Dermis microvascular lymphatic vessel endothelial cell (primary cell): ENCODE data around the gene USP16. TPM values are rescaled to one million over a fixed set of nuclear protein-coding genes. Genes with fewer than 3 reads are reported as not detected.

Source experiments
- DNase-seq, 2 donors: peaks; one replicate each; pipeline versions ENCODE4 v3.0.0 to v3.0.0-alpha.2; 2010; ENCODE audit warnings: low read depth in 2 of 2
- total RNA-seq: library from RNA; depleted of rRNA; stranded (reverse); fragments of >200 nt; gene quantifications from 2 replicates; pipeline ENCODE4 v1.2.1, GENCODE V29; 2014

Gene USP16
- total RNA-seq, 1 donor from 2014 or later = 23.4 TPM

DNA sequence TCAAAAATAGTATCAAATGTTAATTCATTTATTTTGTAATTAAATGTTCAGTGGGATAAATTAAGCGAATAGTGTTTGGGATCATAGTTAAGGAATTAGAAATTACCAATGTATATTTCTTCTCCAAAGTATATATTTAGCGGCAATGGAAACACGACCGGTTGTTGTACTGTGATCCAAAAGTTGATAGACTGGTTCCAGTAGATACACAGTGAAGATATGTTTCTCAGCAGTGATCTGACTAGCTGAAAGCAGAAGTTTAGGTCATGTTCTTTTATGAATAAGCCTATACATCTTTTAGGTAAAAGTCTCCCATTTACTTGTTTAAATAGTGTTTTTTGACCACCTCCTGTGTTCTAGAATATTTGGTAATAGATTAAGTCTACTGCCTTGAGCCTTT is 8.8 kb downstream of the USP16 start:
- no peak for DNase-seq

DNA sequence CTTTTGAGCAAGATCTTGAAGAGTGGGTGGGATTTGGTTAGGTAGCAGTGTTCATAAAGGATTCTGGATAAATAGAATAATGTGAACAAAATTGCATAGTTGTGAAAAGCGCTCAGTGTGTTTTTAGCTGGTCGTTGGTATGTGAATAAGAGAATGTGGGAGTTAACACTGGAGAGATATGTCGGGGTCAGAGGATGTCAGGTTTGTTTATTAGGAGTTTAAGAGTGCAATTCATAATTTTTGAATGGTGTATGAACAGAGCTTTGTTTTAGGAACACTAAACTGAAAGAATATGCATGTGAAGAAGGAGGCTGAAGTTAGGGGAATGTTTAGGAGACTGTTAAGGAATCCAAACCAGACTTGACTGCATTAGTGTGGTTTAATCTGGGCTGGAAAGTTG is 9.4 kb downstream of the USP16 start:
- DNase-seq = no peak

DNA sequence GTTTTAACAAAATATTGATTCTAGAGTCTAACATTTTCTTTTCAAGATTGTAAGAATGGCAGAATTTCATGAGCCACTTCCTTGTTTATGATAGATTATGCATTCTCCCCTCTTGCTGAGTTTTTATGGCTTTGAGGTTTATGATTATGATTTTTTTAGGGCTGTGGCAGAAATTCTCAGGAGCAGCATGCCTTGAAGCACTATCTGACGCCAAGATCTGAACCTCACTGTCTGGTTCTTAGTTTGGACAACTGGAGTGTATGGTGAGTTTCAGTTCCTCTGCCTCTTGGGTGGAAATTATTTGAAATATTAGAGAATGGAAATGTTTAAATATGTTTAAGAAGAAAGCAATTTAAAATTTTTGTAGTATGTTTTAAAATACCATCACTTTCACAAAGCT is 10.2 kb downstream of the USP16 start:
- DNase-seq = no peak

DNA sequence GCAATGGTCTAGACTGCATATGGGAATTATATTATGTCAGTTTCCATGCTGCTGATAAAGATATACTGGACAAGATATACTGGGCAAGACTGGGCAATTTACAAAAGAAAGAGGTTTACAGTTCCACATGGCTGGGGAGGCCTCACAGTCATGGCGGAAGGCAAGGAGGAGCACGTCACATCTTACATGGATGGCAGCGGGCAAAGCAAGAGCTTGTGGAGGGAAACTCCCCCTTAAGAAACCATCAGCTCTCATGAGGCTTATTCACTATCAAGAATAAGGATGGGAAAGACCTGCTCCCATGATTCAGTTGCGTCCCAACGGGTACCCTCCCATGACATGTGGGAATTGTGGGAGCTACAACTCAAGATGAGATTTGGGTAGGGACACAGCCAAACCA is 27.8 kb downstream of the USP16 start:
- no peak for DNase-seq

DNA sequence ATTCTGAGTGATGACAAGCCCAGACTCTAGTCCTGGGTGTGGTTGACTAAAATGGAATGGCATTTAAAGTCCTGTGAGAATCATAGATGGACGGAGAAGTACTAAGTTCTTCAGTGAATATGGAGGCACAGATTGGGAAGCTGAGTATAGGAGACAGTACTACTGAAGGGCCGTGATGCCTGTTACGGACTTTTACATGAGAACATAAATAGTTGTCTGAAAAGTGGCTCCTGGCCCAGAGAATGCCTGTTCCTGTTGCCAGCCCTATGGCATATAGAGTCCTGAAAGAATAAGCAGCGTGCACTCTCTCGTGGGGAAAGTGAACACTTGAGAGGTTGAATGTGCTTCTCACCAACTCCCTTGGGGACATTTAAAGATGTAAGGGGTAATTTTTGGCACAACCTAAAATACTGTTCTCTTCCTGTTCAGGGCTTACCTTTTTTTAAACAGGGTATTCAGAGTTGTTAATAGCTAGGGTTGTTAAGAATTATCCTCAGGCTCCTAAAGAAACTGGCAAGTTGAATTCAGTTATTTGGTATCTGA is 28.6 kb downstream of the USP16 start:
- no peak for DNase-seq

DNA sequence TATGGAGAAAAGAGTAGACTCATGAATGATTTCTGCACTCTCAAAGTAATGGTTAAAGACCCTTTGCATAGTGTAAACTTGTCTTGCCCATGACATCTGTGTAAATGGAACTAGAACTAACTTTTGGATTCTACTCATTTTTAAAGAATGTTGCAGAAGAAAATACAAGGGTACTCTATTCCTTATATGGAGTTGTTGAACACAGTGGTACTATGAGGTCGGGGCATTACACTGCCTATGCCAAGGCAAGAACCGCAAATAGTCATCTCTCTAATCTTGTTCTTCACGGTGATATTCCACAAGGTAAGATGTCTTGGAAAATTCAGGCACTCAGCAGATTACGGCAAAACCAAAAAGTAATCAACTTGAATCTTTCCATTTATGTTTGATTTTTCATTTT is 29.2 kb downstream of the USP16 start:
- no peak for DNase-seq

DNA sequence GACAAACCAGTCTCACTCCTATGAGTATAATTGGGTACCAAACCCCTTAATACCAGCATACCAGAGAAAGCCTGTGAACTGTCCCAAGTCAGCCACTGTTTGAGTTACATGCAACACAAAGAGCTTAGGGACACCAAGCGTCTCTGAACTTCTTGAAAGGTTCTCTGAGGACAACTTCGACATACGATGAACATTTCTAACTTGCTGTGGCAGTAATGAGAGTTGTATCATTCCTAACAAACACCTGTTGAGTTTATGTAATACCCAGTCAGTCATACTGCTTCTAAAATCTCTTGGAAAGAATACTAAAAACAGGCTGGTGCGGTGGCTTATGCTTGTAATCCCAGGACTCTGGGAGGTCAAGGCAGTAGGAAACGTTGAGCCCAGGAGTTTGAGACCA is 30.6 kb downstream of the USP16 start:
- DNase-seq = no peak

DNA sequence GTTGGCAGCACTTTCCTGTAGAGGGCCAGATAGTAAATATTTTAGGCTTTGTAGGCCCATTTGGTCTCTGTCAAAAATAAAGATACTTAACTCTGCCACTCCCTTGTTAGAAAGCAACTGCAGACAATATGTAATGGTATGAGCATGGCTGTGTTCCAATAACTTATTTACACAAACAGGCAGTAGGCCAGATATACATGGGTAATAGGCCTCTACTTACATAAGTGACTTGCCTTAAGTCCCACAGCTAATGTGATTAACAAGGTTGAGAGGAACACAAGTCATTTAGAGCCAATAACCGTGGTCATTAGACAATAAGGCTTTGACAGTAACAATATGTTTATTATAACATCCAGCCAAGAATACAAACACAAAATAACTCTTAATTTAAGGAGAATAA is 31.5 kb downstream of the USP16 start:
- DNase-seq = no peak

DNA sequence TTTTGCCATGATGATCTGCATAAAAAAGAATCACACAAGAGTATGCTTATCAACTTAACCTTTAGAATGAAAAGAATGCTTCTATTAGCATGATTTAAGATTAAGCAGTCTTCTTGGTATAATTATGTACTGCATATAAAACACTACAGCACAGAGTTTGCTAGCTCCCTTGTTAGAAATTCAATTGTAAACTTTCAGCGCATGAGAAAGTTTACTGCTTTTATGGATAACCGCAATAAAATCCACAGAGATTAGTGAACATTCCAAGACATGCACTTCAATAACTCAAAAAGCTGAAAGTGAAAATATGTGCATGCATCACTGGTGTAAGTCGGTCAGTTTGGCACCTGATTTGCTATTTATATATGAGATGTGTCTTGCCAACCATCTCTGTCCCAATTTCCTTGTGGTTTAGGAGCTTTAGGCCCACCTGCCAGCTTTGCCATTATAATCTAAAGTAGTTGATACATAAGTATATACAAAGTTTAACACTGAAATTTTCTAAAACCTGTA is 32.1 kb downstream of the USP16 start:
- DNase-seq = no peak

DNA sequence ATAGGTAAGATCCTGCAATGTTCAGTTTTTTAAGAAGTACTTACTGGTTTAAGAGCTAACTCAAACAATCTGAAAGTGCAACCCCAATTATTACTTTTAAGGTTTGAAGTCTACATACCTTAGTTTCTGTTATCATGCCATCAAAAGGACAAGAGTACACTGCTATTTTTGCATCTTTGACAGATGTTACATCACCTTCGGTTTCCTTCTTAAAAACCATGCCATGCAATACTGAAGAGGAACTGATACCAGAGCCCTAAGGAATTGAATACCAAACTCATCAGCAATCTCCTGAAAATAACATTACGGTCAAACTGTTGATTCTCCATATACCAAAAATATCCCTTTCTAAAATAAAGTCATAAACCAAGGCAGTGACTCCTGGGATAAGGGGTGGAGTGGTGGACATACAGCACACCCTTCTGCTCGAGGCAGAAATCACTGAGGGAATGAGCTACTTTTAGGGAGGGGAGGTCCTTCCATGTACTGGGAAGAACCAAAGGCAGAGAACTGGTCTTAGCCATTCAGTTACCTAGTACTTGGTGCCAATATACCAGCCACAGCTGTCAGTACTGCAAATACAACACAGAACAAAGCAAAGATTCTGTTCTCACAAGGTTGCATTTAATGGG is 40.5 kb downstream of the USP16 start:
- DNase-seq = no peak

DNA sequence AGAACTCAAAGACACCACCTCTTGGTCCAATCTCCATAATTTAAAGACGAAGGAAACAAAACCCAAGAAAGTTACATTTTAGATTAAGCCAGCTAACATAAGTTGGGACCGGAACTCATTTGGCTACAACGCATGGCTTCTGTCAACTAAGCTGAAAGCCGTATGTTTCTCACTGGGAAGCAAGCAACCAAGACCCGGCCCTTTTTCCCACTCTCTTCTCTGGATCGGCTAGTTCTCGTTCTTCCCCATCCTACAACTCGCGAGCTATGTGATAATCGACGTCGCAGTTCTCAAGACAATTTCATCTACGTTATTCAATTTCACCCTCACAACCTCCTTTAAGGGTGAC is 48.4 kb downstream of the USP16 start:
- DNase-seq = peak in 1 of 2 donors; percentile 53

DNA sequence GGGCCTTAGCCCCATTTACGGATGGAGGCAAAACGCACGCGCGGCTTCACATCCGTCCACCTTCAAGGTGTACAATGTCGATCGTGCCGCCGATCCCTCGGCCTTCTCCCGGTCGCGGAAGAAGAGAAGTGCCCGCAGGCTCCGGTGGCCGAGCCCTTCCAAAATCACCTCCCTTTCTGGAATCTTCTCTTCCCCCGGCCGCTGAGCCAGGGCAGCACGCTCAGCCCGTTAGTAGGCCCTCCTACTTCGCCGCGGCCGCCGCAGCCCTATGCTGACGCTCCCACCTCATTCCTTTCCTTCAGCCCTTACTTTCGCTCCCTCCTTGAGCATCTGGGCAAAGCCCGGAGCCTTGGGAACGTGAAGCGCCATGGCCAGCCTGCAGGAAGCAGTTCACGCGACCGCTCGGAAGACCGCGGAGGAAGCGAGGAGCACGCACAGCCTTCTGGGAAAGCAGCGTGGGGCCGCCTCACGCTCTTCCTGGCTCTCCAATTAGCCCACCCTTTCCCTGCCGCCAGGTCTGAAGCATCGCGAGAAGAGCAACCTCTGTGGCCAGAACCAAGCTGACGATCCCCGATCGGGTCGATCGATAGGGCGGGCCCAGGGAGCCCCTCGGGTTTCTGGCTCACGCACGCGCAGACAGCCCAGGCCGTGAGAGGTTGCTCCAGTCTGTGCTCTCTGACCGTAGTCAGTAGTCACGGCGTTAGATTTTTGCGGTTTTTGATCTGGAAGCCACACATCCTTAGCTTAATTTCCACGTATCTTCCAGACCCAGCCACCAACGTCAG is 48.9 kb downstream of the USP16 start, which contains the start of gene CCT8:
TSS of gene CCT8 (minus strand) at position 427 of the 785 bp plus-strand sequence. CDS start at position 369, 58 bp downstream.
- peak; percentile 99 to 100 for DNase-seq

DNA sequence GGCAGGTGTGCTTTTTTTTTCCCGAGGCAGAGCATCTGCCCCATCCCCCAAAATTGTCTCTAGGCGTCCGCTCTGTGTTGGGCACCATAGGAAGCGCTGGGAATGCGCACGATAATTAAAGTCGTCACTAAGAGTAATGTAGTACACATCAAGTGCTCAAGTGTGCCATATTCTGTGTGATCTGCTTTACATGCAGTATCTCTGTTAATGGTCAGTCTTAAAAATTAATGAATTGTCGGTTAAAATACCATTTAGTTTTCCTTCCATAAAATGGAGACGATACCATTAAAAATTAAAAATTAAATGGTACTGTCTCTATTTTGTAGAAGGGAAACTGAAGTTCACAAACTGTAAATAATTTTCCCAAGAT is 49.5 kb downstream of the USP16 start:
- no peak for DNase-seq

DNA sequence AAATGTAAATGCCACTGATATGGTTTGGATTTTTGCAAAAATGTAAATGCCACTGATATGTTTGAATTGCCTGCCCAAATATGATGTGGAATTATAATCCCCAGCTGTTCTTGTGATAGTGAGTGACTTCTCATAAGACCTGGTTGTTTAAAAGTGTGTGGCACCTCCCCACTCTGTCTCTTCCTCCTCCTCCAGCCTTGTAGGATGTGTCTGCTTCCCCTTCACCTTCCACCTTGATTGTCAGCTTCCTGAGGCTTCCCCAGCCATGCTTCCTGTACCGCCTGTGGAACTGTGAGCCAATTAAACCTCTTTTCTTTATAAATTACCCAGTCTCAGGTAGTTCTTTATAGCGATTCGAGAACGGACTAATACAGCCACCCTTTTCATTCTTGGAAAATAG is 50.3 kb downstream of the USP16 start:
- no peak for DNase-seq

DNA sequence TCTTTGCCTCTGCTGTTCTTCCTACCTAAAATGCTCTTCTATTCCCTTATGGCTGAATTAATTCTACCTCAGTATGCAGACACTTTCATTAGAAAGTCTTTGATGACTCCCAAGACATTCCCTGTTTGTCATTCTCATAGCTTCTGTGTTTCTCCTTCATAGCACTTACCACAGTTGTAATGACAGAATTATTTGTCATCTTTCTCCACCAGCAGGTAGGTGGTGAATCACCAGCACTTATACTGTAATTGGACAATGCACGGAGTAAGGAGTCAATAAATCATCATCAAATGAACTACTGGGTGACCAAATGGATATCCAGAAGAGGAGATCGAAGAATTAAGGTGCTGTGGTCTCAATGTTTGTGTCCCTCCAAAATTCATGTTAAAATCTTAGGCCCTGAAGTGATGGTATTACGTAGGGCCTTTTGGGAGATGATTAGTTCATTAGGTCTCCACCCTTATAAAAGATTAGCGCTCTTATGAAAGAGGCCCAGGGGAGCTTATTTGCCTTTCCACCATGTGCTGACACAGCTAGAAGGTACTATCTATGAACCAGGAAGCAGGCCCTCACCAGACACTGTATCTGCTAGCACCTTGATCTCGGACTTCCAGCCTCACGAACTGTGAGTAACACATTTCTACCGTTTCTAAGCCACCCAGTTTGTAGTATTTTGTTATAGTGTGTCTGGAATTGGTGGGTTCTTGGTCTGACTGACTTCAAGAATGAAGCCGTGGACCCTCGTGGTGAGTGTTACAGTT is 51.4 kb downstream of the USP16 start:
- DNase-seq = no peak

DNA sequence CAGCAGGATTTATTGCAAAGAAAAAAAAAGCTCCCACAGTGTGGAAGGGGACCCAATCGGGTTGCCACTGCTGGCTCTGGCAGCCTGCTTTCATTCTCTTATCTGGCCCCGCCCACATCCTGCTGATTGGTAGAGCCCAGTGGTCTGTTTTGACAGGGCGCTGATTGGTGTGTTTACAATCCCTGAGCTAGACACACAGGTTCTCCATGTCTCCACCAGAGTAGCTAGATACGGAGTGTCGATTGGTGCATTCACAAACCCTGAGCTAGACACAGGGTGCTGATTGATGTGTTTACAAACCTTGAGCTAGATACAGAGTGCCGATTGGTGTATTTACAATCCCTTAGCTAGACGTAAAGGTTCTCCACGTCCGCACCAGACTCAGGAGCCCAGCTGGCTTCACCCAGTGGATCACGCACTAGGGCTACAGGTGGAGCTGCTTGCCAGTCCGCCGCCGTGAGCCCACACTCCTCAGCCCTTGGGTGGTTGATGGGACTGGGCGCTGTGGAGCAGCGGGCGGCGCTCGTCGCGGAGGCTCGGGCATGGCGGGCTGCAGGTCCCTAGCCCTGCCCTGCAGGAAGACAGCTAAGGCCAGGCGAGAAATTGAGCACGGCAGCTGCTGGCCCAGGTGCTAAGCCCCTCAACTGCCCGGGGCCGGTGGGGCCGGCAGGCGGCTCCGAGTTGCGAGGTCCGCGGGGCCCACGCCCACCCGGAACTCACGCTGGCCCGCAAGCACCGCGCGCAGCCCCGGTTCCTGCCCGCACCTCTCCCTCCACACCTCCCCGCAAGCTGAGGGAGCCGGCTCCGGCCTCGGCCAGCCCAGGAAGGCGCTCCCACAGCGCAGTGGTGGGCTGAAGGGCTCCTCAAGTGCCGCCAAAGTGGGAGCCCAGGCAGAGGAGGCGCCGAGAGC is 52.5 kb downstream of the USP16 start:
- DNase-seq = peak; percentile 43 to 56

DNA sequence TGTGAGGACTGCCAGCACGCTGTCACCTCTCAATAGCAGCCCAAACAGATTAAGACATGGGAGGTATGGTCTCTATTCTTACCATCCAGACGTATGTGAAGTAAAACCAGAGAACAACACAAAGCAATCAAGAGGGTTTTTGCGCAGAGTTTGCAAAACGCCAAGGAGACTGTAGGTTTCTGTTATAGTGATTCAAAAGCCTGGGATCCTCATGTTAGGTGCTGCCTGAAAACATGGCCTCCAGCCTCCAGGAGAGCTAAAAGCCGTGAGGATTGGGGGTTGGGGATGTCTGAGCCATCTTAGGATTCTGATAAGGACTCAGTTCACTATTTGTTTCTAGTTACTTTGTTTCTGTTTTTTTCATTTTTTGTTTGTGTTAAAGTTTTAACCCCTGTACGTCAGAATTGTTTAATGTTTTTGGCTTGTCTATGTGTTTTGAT is 53.2 kb downstream of the USP16 start:
- peak in 1 of 2 donors; percentile 55 for DNase-seq

DNA sequence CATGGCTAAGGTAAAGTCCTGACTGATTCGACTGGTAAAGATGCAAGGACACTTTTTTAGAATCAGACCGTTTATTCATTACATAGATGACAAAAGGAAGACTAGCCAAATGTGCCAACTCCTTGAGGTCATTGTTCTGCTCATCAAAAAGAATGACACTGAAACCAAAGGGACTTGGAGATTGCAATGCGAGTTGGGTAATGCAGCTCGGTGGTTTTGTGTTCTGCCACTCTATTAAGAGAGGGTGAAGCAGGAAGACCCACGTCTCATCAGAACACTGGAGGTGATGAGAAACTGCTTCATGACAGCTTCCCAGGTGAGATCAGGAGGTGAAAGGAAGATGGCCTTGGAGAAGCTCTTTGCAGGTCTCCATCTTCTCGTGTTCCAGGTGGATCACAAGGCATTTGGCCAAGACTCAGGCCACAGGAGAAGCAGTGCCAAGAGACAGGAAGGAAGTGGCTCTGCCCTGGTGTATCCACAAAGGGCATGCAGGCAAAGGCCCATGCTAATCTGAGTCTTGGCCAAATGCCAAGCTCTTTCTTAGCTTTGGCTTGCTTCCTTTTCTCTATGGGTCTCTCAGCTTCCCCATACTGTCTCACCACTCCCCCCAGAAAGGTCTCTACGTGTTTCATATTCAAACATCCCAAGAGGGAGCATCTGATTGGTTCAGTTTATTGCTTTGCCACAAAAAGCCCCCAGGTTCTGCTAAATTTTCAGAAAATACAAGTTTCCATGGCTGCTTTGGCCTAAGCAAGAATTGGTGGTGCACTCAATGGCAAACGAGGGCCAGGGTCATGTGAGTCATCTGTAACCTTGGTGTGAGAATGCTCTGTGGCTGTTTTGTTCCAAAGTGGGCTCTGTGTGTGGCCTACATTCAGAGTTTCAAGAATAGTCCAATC is 54.6 kb downstream of the USP16 start:
- peak in 1 of 2 donors; percentile 35 for DNase-seq

DNA sequence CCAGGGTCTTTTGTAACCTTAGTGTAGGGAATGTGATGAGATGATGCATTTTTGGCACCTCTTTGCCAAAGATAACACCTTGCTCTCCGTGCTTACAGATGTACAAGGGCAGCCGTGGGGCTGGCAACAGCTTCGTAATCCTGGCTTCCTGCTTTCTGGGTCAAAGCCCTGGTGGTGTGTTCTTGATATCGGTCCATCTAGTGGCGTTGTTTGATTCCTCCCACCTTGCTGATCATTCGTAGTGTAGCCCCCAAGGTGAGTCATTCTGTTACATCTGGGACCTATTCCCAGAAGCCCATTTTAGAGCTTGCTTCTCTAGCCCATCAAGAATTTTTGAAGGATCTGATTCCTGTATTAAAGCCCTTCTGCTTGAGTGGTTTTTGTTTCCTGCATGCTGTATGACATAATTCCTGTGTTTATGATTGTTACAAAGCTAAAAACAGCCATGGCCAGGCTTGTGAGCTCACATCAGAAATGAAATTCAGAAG is 56.0 kb downstream of the USP16 start:
- peak; percentile 30 to 69 for DNase-seq
